H1 (cell line): ENCODE data around the gene FGD4. TPM values are rescaled to one million over a fixed set of nuclear protein-coding genes. Genes with fewer than 3 reads are reported as not detected.

Experiments
- CTCF ChIA-PET: fragments of 300-600 bp; sonication (Branson Sonifier 250); formaldehyde crosslinking; loops from one replicate; lab custom pipeline; 2021; ENCODE audit not compliant: partially characterized antibody; lab: Charles Lee
- POLR2A ChIA-PET: fragments of 300-600 bp; sonication (Branson Sonifier 250); formaldehyde crosslinking; loops from one replicate; lab custom pipeline; 2021; ENCODE audit warnings: inconsistent platforms; ENCODE audit not compliant: partially characterized antibody; lab: Charles Lee
- DNase-seq, 2 experiments: peaks; one replicate each; pipeline versions ENCODE4 v3.0.0 to v3.0.0-alpha.2; 2010 to 2022; ENCODE audit warnings: low spot score in 2 of 2, low read depth in 1 of 2, mixed read lengths in 1 of 2
- FAIRE-seq: peaks from 2 replicates; lab custom pipeline; 2011; peaks lifted over from hg19 to GRCh38; lab: Jason Lieb, UNC
- H2AFZ ChIP-seq: 2 replicates; pipeline ENCODE4 v1.8.1; 2012; ENCODE audit warnings: low read length, inconsistent platforms
- H2AK5ac ChIP-seq: 2 replicates; pipeline ENCODE4 v1.6.1; 2013; ENCODE audit warnings: low read depth, low read length
- H2BK120ac ChIP-seq: replicated peaks from 2 replicates; pipeline ENCODE3; 2013; ENCODE audit warnings: low read depth, low read length, inconsistent platforms
- H2BK12ac ChIP-seq: 2 replicates; pipeline ENCODE4 v1.6.1; 2013; ENCODE audit warnings: low read depth, low read length
- H2BK15ac ChIP-seq: 2 replicates; pipeline ENCODE4 v1.6.1; 2013; ENCODE audit warnings: low read length
- H2BK20ac ChIP-seq: 2 replicates; pipeline ENCODE4 v1.6.1; 2013; ENCODE audit warnings: low read length
- H2BK5ac ChIP-seq: 2 replicates; pipeline ENCODE4 v1.6.1; 2013; ENCODE audit warnings: low read depth, low read length
- H3K14ac ChIP-seq: 2 replicates; pipeline ENCODE4 v1.6.1; 2013; ENCODE audit warnings: inconsistent platforms; ENCODE audit not compliant: insufficient read length
- H3K18ac ChIP-seq: 2 replicates; pipeline ENCODE4 v1.6.1; 2013; ENCODE audit warnings: low read length; ENCODE audit errors: extremely low read depth
- H3K23ac ChIP-seq: 2 replicates; pipeline ENCODE4 v1.6.1; 2013; ENCODE audit warnings: inconsistent platforms; ENCODE audit not compliant: insufficient read length
- H3K23me2 ChIP-seq: 2 replicates; pipeline ENCODE4 v1.6.1; 2013; ENCODE audit warnings: low read depth, low read length
- H3K27ac ChIP-seq: 2 replicates; pipeline ENCODE4 v1.6.1; 2011; ENCODE audit warnings: low read depth, low read length, inconsistent platforms
- H3K27me3 ChIP-seq, 4 experiments: replicated peaks in 1 of 4; 1 replicate in 1 of 4; 2 replicates in 3 of 4; pipeline versions ENCODE4 v1.6.1 to v1.8.1; 2011 to 2013; ENCODE audit warnings: low read length in 3 of 4, mild to moderate bottlenecking in 3 of 4, inconsistent platforms in 2 of 4, mixed read lengths in 2 of 4, moderate library complexity in 1 of 4; ENCODE audit not compliant: control insufficient read depth in 3 of 4, insufficient read depth in 3 of 4; ENCODE audit errors: extremely low read depth in 1 of 4
- H3K36me3 ChIP-seq, 4 experiments: 2 replicates each; pipeline versions ENCODE4 v1.6.1 to v1.8.1; 2011 to 2013; ENCODE audit warnings: mild to moderate bottlenecking in 4 of 4, low read length in 3 of 4, moderate library complexity in 2 of 4, control low read depth in 1 of 4, inconsistent platforms in 1 of 4; ENCODE audit not compliant: insufficient read depth in 4 of 4, control insufficient read depth in 2 of 4
- H3K4ac ChIP-seq: replicated peaks from 2 replicates; pipeline ENCODE3; 2013; ENCODE audit warnings: low read length, low read depth, mixed read lengths, inconsistent platforms; ENCODE audit not compliant: insufficient read length
- H3K4me1 ChIP-seq, 4 experiments: replicated peaks in 1 of 4; 1 replicate in 1 of 4; 2 replicates in 3 of 4; pipeline versions ENCODE4 v1.6.1 to v1.8.1; 2011 to 2013; ENCODE audit warnings: low read length in 3 of 4, inconsistent platforms in 2 of 4, mixed read lengths in 1 of 4; ENCODE audit not compliant: insufficient read depth in 4 of 4, control insufficient read depth in 3 of 4
- H3K4me2 ChIP-seq, 2 experiments: 2 replicates each; pipeline versions ENCODE4 v1.6.1 to v1.8.1; 2011 to 2013; ENCODE audit warnings: low read depth in 2 of 2, low read length in 2 of 2, control low read depth in 1 of 2, inconsistent platforms in 1 of 2, mild to moderate bottlenecking in 1 of 2; ENCODE audit not compliant: insufficient read depth in 1 of 2
- H3K4me3 ChIP-seq, 4 experiments: fragments of 200-600, 300-600 bp in 1 of 4; sonication (generic), shearing (Covaris generic), sonication (Bioruptor Twin) in 1 of 4; 2 replicates each; pipeline versions ENCODE4 v1.5.1 to v1.8.1; 2011 to 2016; ENCODE audit warnings: low read length in 4 of 4, low read depth in 3 of 4, control low read depth in 2 of 4, inconsistent platforms in 2 of 4, mild to moderate bottlenecking in 2 of 4, mixed read lengths in 1 of 4, moderate library complexity in 1 of 4; ENCODE audit not compliant: insufficient read depth in 2 of 4; ENCODE audit errors: extremely low read depth in 1 of 4
- H3K56ac ChIP-seq: replicated peaks from 2 replicates; pipeline ENCODE3; 2013; ENCODE audit warnings: low read depth, mild to moderate bottlenecking, mixed read lengths, low read length, inconsistent platforms; ENCODE audit not compliant: insufficient read length
- H3K79me1 ChIP-seq: 2 replicates; pipeline ENCODE4 v1.6.1; 2013; ENCODE audit warnings: low read depth, low read length, control low read depth
- H3K79me2 ChIP-seq, 2 experiments: 2 replicates each; pipeline versions ENCODE4 v1.6.1 to v1.8.1; 2012 to 2013; ENCODE audit warnings: low read length in 2 of 2, mild to moderate bottlenecking in 2 of 2, inconsistent platforms in 1 of 2; ENCODE audit not compliant: insufficient read depth in 2 of 2, control insufficient read depth in 1 of 2
- H3K9ac ChIP-seq, 4 experiments: replicated peaks in 1 of 4; 1 replicate in 1 of 4; 2 replicates in 3 of 4; pipeline versions ENCODE4 v1.6.1 to v1.8.1; 2011 to 2013; ENCODE audit warnings: low read depth in 3 of 4, low read length in 3 of 4, control low read depth in 2 of 4, mild to moderate bottlenecking in 2 of 4, moderate library complexity in 2 of 4, inconsistent platforms in 1 of 4; ENCODE audit errors: extremely low read depth in 1 of 4
- H3K9me3 ChIP-seq, 2 experiments: 2 replicates each; pipeline versions ENCODE4 v1.6.1 to v1.8.1; 2012 to 2013; ENCODE audit warnings: mild to moderate bottlenecking in 2 of 2, moderate library complexity in 2 of 2, control low read depth in 1 of 2, inconsistent platforms in 1 of 2, low read depth in 1 of 2, low read length in 1 of 2, mixed read lengths in 1 of 2; ENCODE audit not compliant: insufficient read depth in 2 of 2
- H4K20me1 ChIP-seq, 2 experiments: replicated peaks in 1 of 2; 2 replicates each; pipeline versions ENCODE3 to v1.8.1; 2011 to 2013; ENCODE audit warnings: inconsistent platforms in 2 of 2, low read length in 2 of 2, mild to moderate bottlenecking in 1 of 2; ENCODE audit not compliant: insufficient read depth in 2 of 2, control insufficient read depth in 1 of 2
- H4K5ac ChIP-seq: 2 replicates; pipeline ENCODE4 v1.6.1; 2013; ENCODE audit warnings: low read length, low read depth, mixed read lengths, inconsistent platforms; ENCODE audit not compliant: insufficient read length
- H4K8ac ChIP-seq: 2 replicates; pipeline ENCODE4 v1.8.0; 2013; ENCODE audit warnings: mild to moderate bottlenecking, moderate library complexity, low read length, inconsistent platforms; ENCODE audit not compliant: insufficient read depth; ENCODE audit errors: extremely low read depth
- H4K91ac ChIP-seq: replicated peaks from 2 replicates; pipeline ENCODE3; 2013; ENCODE audit warnings: low read length, mixed read lengths, inconsistent platforms; ENCODE audit not compliant: insufficient read length
- CTBP2 ChIP-seq: IDR thresholded peaks from 2 replicates; pipeline ENCODE4 v1.7.0; 2011; ENCODE audit warnings: borderline replicate concordance, mild to moderate bottlenecking, moderate library complexity, mixed read lengths, low read length; ENCODE audit not compliant: insufficient read depth, insufficient read length
- GABPA ChIP-seq: IDR thresholded peaks from 2 replicates; pipeline ENCODE4 v1.6.1; 2011; ENCODE audit warnings: mild to moderate bottlenecking, low read length, moderate library complexity, borderline replicate concordance; ENCODE audit not compliant: insufficient read depth
- GTF2F1 ChIP-seq: IDR thresholded peaks from 2 replicates; pipeline ENCODE4 v1.6.1; 2012; ENCODE audit warnings: low read depth, low read length, improper control_type of control experiment, borderline replicate concordance
- NRF1 ChIP-seq: IDR thresholded peaks from 2 replicates; pipeline ENCODE4 v1.6.1; 2011; ENCODE audit warnings: mild to moderate bottlenecking, low read depth, low read length, improper control_type of control experiment
- PHF8 ChIP-seq: fragments of 200-600 bp; sonication (generic); conservative IDR thresholded peaks from 2 replicates; pipeline ENCODE4 v1.7.1; 2012; ENCODE audit warnings: low read depth, mild to moderate bottlenecking, inconsistent platforms, low read length, moderate library complexity
- RBBP5 ChIP-seq: IDR thresholded peaks from 2 replicates; pipeline ENCODE4 v1.7.1; 2012; ENCODE audit warnings: low read depth, mild to moderate bottlenecking, inconsistent platforms, low read length, moderate library complexity, borderline replicate concordance
- SIRT6 ChIP-seq: IDR thresholded peaks from one replicate; pipeline ENCODE4 v1.7.1; 2012; ENCODE audit warnings: low read length, inconsistent platforms
- SIX5 ChIP-seq: IDR thresholded peaks from 2 replicates; pipeline ENCODE4 v1.6.1; 2011; ENCODE audit warnings: mild to moderate bottlenecking, low read depth, low read length
- SP4 ChIP-seq: IDR thresholded peaks from 2 replicates; pipeline ENCODE4 v1.6.1; 2012; ENCODE audit warnings: low read length, inconsistent platforms
- SUZ12 ChIP-seq: fragments of 200-600 bp; sonication (generic); IDR thresholded peaks from 2 replicates; pipeline ENCODE4 v1.6.1; 2012; ENCODE audit warnings: mild to moderate bottlenecking, inconsistent platforms, low read length, moderate library complexity, mixed read lengths
- WGBS, 2 experiments: shearing (Covaris generic) in 1 of 2; methylation state at CpG; one replicate each; pipeline versions ENCODE4 v1.1.6 to v1.1.7; 2013 to 2015; ENCODE audit warnings: low lambda C conversion rate in 2 of 2, mixed read lengths in 2 of 2, inconsistent platforms in 1 of 2, low coverage in 1 of 2, missing lambda C conversion rate in 1 of 2; ENCODE audit not compliant: insufficient replicate concordance in 2 of 2, insufficient coverage in 1 of 2, insufficient read length in 1 of 2; ENCODE audit errors: extremely low coverage in 1 of 2, missing lambda C conversion rate in 1 of 2; 5-methylcytosine and 5-hydroxymethylcytosine counted together
- polyA plus RNA-seq, 7 experiments: library from polyadenylated mRNA; depleted of rRNA in 3 of 7; stranded (reverse) in 5 of 7; unstranded in 2 of 7; fragments of >200 nt in 5 of 7; fragments of 200-250 nt in 2 of 7; gene quantifications; 1 replicate in 5 of 7; 2 replicates in 1 of 7; 4 replicates in 1 of 7; pipeline versions ENCODE4 v1.2.1 to v1.2.3, GENCODE V29; 2011 to 2013; ENCODE audit warnings: missing spikeins in 2 of 7, mixed read lengths in 2 of 7
- total RNA-seq: library from RNA; stranded (reverse); fragmentation: NEBNext Ultra II Directional; extraction: Animal tissue kit (Norgen Biotek cat#: 25700); gene quantifications from 2 replicates; pipeline ENCODE4 v1.2.1, GENCODE V29; 2021
- TF ChIP-seq, protein P1 (sequence below): IDR thresholded peaks from 2 replicates; pipeline ENCODE4 v1.6.1; 2011; ENCODE audit warnings: low read length, improper control_type of control experiment

FGD4 gene
- total and polyA plus RNA-seq, 2 of the 8 experiments (the other 6 are each of a cell fraction or from before 2014, with no cell fraction given), result 8.5 to 48.2 TPM

DNA sequence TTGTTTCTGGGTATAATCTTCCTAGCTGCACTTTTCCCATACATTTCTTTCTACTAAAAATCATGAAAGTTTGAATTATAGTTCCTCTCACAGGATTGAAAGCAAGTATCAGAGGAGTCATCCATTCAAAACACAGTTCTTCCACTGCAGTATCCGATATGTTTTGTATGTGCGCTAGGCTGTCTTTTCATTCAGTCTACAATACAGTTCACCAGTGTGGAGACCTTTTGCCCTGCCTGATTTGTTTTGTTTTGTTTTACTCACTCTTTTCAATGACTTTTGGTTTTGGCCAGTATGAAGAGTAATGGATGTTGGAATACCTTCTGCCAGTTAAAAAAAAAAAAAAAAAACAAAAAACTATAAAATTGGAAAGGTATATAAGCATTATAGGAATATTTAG lies 91.4 kb downstream of the FGD4 start:
- Histone ChIP-seq H3K23me2 (no peaks in the 10 kb centered on the region), H4K91ac (no peak overlapping the region), H4K5ac (no peak overlapping the region)
- TF ChIP-seq SIRT6 (no peak), GTF2F1 (no peak), GABPA (no peak), NRF1 (no peak), PHF8 (no peak), CTBP2 (no peak), SUZ12 (no peak), SP4 (no peak), RBBP5 (no peak), SIX5 (no peak)
- TF ChIP-seq, protein P1, sequence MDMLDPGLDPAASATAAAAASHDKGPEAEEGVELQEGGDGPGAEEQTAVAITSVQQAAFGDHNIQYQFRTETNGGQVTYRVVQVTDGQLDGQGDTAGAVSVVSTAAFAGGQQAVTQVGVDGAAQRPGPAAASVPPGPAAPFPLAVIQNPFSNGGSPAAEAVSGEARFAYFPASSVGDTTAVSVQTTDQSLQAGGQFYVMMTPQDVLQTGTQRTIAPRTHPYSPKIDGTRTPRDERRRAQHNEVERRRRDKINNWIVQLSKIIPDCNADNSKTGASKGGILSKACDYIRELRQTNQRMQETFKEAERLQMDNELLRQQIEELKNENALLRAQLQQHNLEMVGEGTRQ, result no peak
- TF ChIP-seq, all 59 proteins: peak for 0
- FAIRE-seq (no peak), DNase-seq (no peak)
- H3K9ac ChIP-seq, result no peak overlapping the region
- no peak overlapping the region for H3K4ac ChIP-seq
- no peak overlapping the region for H2BK120ac ChIP-seq
- H3K4me3 ChIP-seq, result no peak overlapping the region
- no peak overlapping the region for H3K27ac ChIP-seq
- 97% methylated on average over 2 of the region's 2 CpGs; no CpG with 5 or more reads in 1 of the 2 experiments for WGBS, 2 experiments
- no peak overlapping the region for H3K56ac ChIP-seq
- no peak overlapping the region for H2BK15ac ChIP-seq
- H2BK5ac ChIP-seq, result no peak overlapping the region
- H4K8ac ChIP-seq, result no peak overlapping the region
- no peak overlapping the region for H2AK5ac ChIP-seq
- no peak overlapping the region for H3K18ac ChIP-seq
- H3K79me1 ChIP-seq, result peaks cover 7% of the 10 kb centered on the region; the same call in 1 of the 2 replicates
- no peak overlapping the region for H3K4me2 ChIP-seq
- H3K4me1 ChIP-seq, result peaks cover 0 to 6% (median 3%) of the 10 kb centered on the region in 4 experiments; a peak in 3 of 7 replicates
- H2BK20ac ChIP-seq, result no peak overlapping the region
- no peak overlapping the region for H3K23ac ChIP-seq
- H3K79me2 ChIP-seq, result peaks cover 3 to 97% of the 10 kb centered on the region in 2 experiments; a peak in 3 of 4 replicates
- no peak overlapping the region for H3K14ac ChIP-seq
- no peaks in the 10 kb centered on the region for H3K27me3 ChIP-seq
- no peaks in the 10 kb centered on the region for H3K36me3 ChIP-seq
- ChIA-PET CTCF (interaction anchor here (1.0 kb wide), 1 partner anchor 23 kb away, joined by 3 read pairs; no protein-coding TSS in a partner anchor), POLR2A (no interaction called here)
- no peaks in the 10 kb centered on the region for H3K9me3 ChIP-seq
- H2BK12ac ChIP-seq, result no peak overlapping the region
- H4K20me1 ChIP-seq, result peaks cover 13% of the 10 kb centered on the region in 2 experiments
- no peak overlapping the region for H2AFZ ChIP-seq
